Measurements from ENCODE around the gene ANKRD49. TPM values are rescaled to one million over a fixed set of nuclear protein-coding genes. Genes with fewer than 3 reads are reported as not detected.

ANKRD49 gene
- total and polyA plus RNA-seq, 2 of the 8 experiments (the other 6 are each of a cell fraction or from before 2014, with no cell fraction given), result 7.4 to 12.2 TPM

DNA sequence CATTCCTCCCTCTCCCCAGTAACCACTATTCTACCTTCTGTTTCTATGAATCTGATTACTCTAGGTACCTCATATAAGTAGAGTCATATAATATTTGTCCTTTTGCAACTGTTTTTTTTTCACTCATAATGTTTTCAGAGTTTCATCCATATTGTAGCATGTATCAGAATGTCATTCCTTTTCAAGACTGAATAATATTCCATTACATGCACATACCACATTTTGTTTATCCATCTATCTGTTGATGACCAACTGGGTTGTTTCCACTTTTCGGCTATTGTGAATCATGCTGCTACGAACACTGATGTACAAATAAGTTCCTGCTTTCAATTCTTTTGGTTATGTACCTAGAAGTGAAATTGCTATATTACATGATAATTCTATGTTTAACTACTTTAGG lies 40.8 kb upstream of the ANKRD49 start:
- no peak overlapping the region for H3K4me2 ChIP-seq (ENCODE audit: insufficient read depth in 1 of 2, low read depth in 2 of 2, low read length in 2 of 2)
- H3K14ac ChIP-seq (ENCODE audit: insufficient read length), result no peak overlapping the region
- H2AK5ac ChIP-seq (ENCODE audit: low read depth, low read length), result no peak overlapping the region
- no peak overlapping the region for H2BK120ac ChIP-seq (replicated peaks; ENCODE audit: low read depth, low read length)
- H2BK12ac ChIP-seq (ENCODE audit: low read depth, low read length), result no peak overlapping the region
- no peaks in the 10 kb centered on the region; the same call in 1 of the 2 replicates for H3K23me2 ChIP-seq (ENCODE audit: low read depth, low read length)
- H3K27me3 ChIP-seq (replicated peaks in 1 of 4; ENCODE audit: control insufficient read depth in 3 of 4, extremely low read depth in 1 of 4, insufficient read depth in 3 of 4, low read length in 3 of 4), result no peaks in the 10 kb centered on the region
- peaks cover 0 to 31% (median 0%) of the 10 kb centered on the region in 4 experiments; a peak in 3 of 8 replicates for H3K36me3 ChIP-seq (ENCODE audit: control insufficient read depth in 2 of 4, insufficient read depth in 4 of 4, low read length in 3 of 4)
- H3K79me2 ChIP-seq (ENCODE audit: control insufficient read depth in 1 of 2, insufficient read depth in 2 of 2, low read length in 2 of 2), result no peaks in the 10 kb centered on the region
- no peak overlapping the region for H2BK15ac ChIP-seq (ENCODE audit: low read length)
- no peak overlapping the region for H4K91ac ChIP-seq (replicated peaks; ENCODE audit: insufficient read length, low read length)
- no peaks in the 10 kb centered on the region for H3K4me1 ChIP-seq (replicated peaks in 1 of 4; ENCODE audit: control insufficient read depth in 3 of 4, insufficient read depth in 4 of 4, low read length in 3 of 4)
- H2BK20ac ChIP-seq (ENCODE audit: low read length), result no peak overlapping the region
- H2AFZ ChIP-seq (ENCODE audit: low read length), result no peak overlapping the region
- H3K4ac ChIP-seq (replicated peaks; ENCODE audit: insufficient read length, low read depth, low read length), result no peak overlapping the region
- ChIA-PET CTCF (ENCODE audit: partially characterized antibody) (interaction anchor here (2.0 kb wide), 1 partner anchor 558 kb away, joined by 4 read pairs; no protein-coding TSS in a partner anchor), POLR2A (ENCODE audit: partially characterized antibody) (no interaction called here)
- H3K4me3 ChIP-seq (ENCODE audit: extremely low read depth in 1 of 4, insufficient read depth in 2 of 4, low read depth in 3 of 4, low read length in 4 of 4), result no peak overlapping the region
- no peak overlapping the region for H3K9ac ChIP-seq (replicated peaks in 1 of 4; ENCODE audit: extremely low read depth in 1 of 4, low read depth in 3 of 4, low read length in 3 of 4)
- H3K56ac ChIP-seq (replicated peaks; ENCODE audit: insufficient read length, low read depth, low read length), result no peak overlapping the region
- 95% methylated on average over 2 of the region's 2 CpGs; no CpG with 5 or more reads in 1 of the 2 experiments for WGBS, 2 experiments (ENCODE audit: extremely low coverage in 1 of 2, insufficient coverage in 1 of 2, insufficient read length in 1 of 2, insufficient replicate concordance in 2 of 2, low coverage in 1 of 2, low lambda C conversion rate in 2 of 2, missing lambda C conversion rate in 1 of 2)
- H4K20me1 ChIP-seq (replicated peaks in 1 of 2; ENCODE audit: control insufficient read depth in 1 of 2, insufficient read depth in 2 of 2, low read length in 2 of 2), result peaks cover 0 to 1% of the 10 kb centered on the region in 2 experiments
- no peaks in the 10 kb centered on the region for H3K9me3 ChIP-seq (ENCODE audit: insufficient read depth in 2 of 2, low read depth in 1 of 2, low read length in 1 of 2)
- H4K5ac ChIP-seq (ENCODE audit: insufficient read length, low read depth, low read length), result no peak overlapping the region
- no peak overlapping the region for H3K18ac ChIP-seq (ENCODE audit: extremely low read depth, low read length)
- no peak overlapping the region for H4K8ac ChIP-seq (ENCODE audit: extremely low read depth, insufficient read depth, low read length)
- H3K79me1 ChIP-seq (ENCODE audit: low read depth, low read length), result no peaks in the 10 kb centered on the region
- H3K23ac ChIP-seq (ENCODE audit: insufficient read length), result no peak overlapping the region
- FAIRE-seq, result no peak
- H2BK5ac ChIP-seq (ENCODE audit: low read depth, low read length), result no peak overlapping the region
- DNase-seq (ENCODE audit: low read depth in 1 of 2, low spot score in 2 of 2), result no peak
- no peak overlapping the region for H3K27ac ChIP-seq (ENCODE audit: low read depth, low read length)
- no peak for TF ChIP-seq HDAC6 (IDR thresholded peaks at IDR 0.05; ENCODE audit: low read depth, low read length)
- TF ChIP-seq, protein P1, sequence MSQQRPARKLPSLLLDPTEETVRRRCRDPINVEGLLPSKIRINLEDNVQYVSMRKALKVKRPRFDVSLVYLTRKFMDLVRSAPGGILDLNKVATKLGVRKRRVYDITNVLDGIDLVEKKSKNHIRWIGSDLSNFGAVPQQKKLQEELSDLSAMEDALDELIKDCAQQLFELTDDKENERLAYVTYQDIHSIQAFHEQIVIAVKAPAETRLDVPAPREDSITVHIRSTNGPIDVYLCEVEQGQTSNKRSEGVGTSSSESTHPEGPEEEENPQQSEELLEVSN (IDR thresholded peaks at IDR 0.05), result no peak
- no peak for TF ChIP-seq SAP30 (IDR thresholded peaks at IDR 0.05; ENCODE audit: insufficient read depth, insufficient replicate concordance, low read length)

Data from H1 (cell line).